Smooth muscle cell (in vitro differentiated cells): ENCODE data around the gene SLFN14. TPM values are rescaled to one million over a fixed set of nuclear protein-coding genes. Genes with fewer than 3 reads are reported as not detected.

Experiments used
- DNase-seq: peaks from one replicate; lab custom pipeline; 2025; ENCODE audit not compliant: unreplicated experiment; lab: John Stamatoyannopoulos, UW
- H2AFZ ChIP-seq: fragments of 200-600 bp; sonication (generic); 2 replicates; pipeline ENCODE4 v1.6.0; 2016; ENCODE audit warnings: antibody characterized with exemption, low read depth, mild to moderate bottlenecking
- H3F3A ChIP-seq: fragments of 200-600 bp; sonication (generic); 2 replicates; pipeline ENCODE4 v1.6.0; 2017; ENCODE audit warnings: antibody characterized with exemption, low read depth
- H3K27ac ChIP-seq: fragments of 200-600 bp; sonication (generic); 2 replicates; pipeline ENCODE4 v1.5.1; 2016; ENCODE audit warnings: low read depth, mild to moderate bottlenecking
- H3K27me3 ChIP-seq: fragments of 200-600 bp; sonication (generic); 2 replicates; pipeline ENCODE4 v1.6.1; 2016; ENCODE audit warnings: low read depth, mild to moderate bottlenecking
- H3K36me3 ChIP-seq: fragments of 200-600 bp; sonication (generic); 2 replicates; pipeline ENCODE4 v1.5.1; 2016; ENCODE audit warnings: low read depth
- H3K4me1 ChIP-seq: fragments of 200-600 bp; sonication (generic); 2 replicates; pipeline ENCODE4 v1.5.1; 2016; ENCODE audit warnings: low read depth
- H3K4me2 ChIP-seq: fragments of 200-600 bp; sonication (generic); 2 replicates; pipeline ENCODE4 v1.6.0; 2016; ENCODE audit warnings: mild to moderate bottlenecking
- H3K4me3 ChIP-seq: fragments of 200-600 bp; sonication (generic); 2 replicates; pipeline ENCODE4 v1.5.1; 2016; ENCODE audit warnings: mild to moderate bottlenecking
- H3K79me2 ChIP-seq: fragments of 200-600 bp; sonication (generic); 2 replicates; pipeline ENCODE4 v1.6.0; 2016; ENCODE audit warnings: low read depth, mild to moderate bottlenecking
- H3K9ac ChIP-seq: fragments of 200-600 bp; sonication (generic); 2 replicates; pipeline ENCODE4 v1.6.0; 2016; ENCODE audit warnings: low read depth
- H3K9me3 ChIP-seq: fragments of 200-600 bp; sonication (generic); replicated peaks from 2 replicates; pipeline ENCODE4 v1.5.1; 2016; ENCODE audit warnings: low read depth
- H4K20me1 ChIP-seq: fragments of 200-600 bp; sonication (generic); 2 replicates; pipeline ENCODE4 v1.6.0; 2016; ENCODE audit warnings: low read depth
- CTCF ChIP-seq: fragments of 200-600 bp; sonication (generic); IDR thresholded peaks from 2 replicates; pipeline ENCODE4 v1.5.1; 2017; ENCODE audit warnings: borderline replicate concordance, mild to moderate bottlenecking, antibody characterized with exemption; ENCODE audit not compliant: insufficient read depth, poor library complexity, severe bottlenecking
- WGBS: methylation state at CpG from one replicate; pipeline ENCODE4 v1.1.7; 2016; ENCODE audit warnings: low lambda C conversion rate; 5-methylcytosine and 5-hydroxymethylcytosine counted together
- polyA plus RNA-seq: library from polyadenylated mRNA; unstranded; fragments of >200 nt; fragmentation: Nextera tagmentation; extraction: Ambion mirVana; gene quantifications from 2 replicates; pipeline ENCODE4 v1.2.1, GENCODE V29; 2016
- total RNA-seq: library from RNA; depleted of rRNA; stranded (reverse); fragments of >200 nt; gene quantifications from 2 replicates; pipeline ENCODE4 v1.2.3, GENCODE V29; 2014

The SLFN14 gene
- total and polyA plus RNA-seq, 2 experiments from 2014 or later = not detected

GRCh38 chr17:35588196-35588920 lies 27.7 kb upstream of the SLFN14 start:
- 37% methylated on average over 12 of the region's 12 CpGs for WGBS
- peak overlapping the region; percentile 80 for H3K4me3 ChIP-seq
- H3K4me2 ChIP-seq = peak overlapping the region; percentile 89
- H4K20me1 ChIP-seq = peaks cover 52% of the 10 kb centered on the region
- H3F3A ChIP-seq = peaks cover 2% of the 10 kb centered on the region
- no peak for DNase-seq
- H3K9ac ChIP-seq = no peak overlapping the region
- peaks cover 61% of the 10 kb centered on the region for H3K79me2 ChIP-seq
- no peak for TF ChIP-seq CTCF
- peak overlapping the region; percentile 60 for H3K27ac ChIP-seq
- H2AFZ ChIP-seq = no peak overlapping the region
- no peaks in the 10 kb centered on the region for H3K36me3 ChIP-seq
- peaks cover 8% of the 10 kb centered on the region for H3K27me3 ChIP-seq
- H3K9me3 ChIP-seq = no peaks in the 10 kb centered on the region
- H3K4me1 ChIP-seq = peaks cover 23% of the 10 kb centered on the region

- Histone ChIP-seq H3K4me1 (peaks cover 23% of the 10 kb centered on the region), H3F3A (peaks cover 2% of the 10 kb centered on the region), H3K9me3 (no peaks in the 10 kb centered on the region), H3K4me3 (peak within 1 kb of the TSS; percentile 80), H3K36me3 (no peaks in the 10 kb centered on the region), H3K79me2 (peaks cover 50% of the 10 kb centered on the region), H4K20me1 (peaks cover 42% of the 10 kb centered on the region), H3K9ac (peak within 1 kb of the TSS; percentile 92), H3K27ac (peak within 1 kb of the TSS; percentile 92), H3K4me2 (peak within 1 kb of the TSS; percentile 89), H2AFZ (peak within 1 kb of the TSS; percentile 97), H3K27me3 (peaks cover 8% of the 10 kb centered on the region)
- TF ChIP-seq CTCF = no peak
- peak; percentile 92 for DNase-seq
- 1% methylated on average over 49 of the region's 50 CpGs for WGBS
Measured at GRCh38 chr17:35587074-35587961, 26.7 kb upstream of the SLFN14 start, which contains the start of gene AP2B1. AP2B1 (plus strand) TSS chr17:35587322; CDS start chr17:35594031, 6,709 bp downstream.

GRCh38 chr17:35586569-35587073 lies 26.0 kb upstream of the SLFN14 start:
- 40% methylated on average over 7 of the region's 7 CpGs for WGBS
- H2AFZ ChIP-seq = peak overlapping the region; percentile 97
- H3K36me3 ChIP-seq = no peaks in the 10 kb centered on the region
- H3K4me3 ChIP-seq = peak overlapping the region; percentile 80
- H3K4me2 ChIP-seq = peak overlapping the region; percentile 89
- H3K4me1 ChIP-seq = peaks cover 23% of the 10 kb centered on the region
- DNase-seq = no peak
- peaks cover 35% of the 10 kb centered on the region for H4K20me1 ChIP-seq
- peaks cover 8% of the 10 kb centered on the region for H3K27me3 ChIP-seq
- H3F3A ChIP-seq = peaks cover 2% of the 10 kb centered on the region
- peak overlapping the region; percentile 92 for H3K27ac ChIP-seq
- no peak for TF ChIP-seq CTCF
- peaks cover 43% of the 10 kb centered on the region for H3K79me2 ChIP-seq
- H3K9me3 ChIP-seq = no peaks in the 10 kb centered on the region
- peak overlapping the region; percentile 92 for H3K9ac ChIP-seq
